Astrocyte (in vitro differentiated cells and primary cell): ENCODE results near the gene MAEA. TPM values are rescaled to one million over a fixed set of nuclear protein-coding genes. Genes with fewer than 3 reads are reported as not detected.
"Not testable (repeated sequence)": the region's sequence is repeated elsewhere in the genome, so short reads cannot be mapped to it uniquely, and the experiment has no call there.

Source experiments
- DNase-seq: peaks from one replicate; pipeline ENCODE4 v3.0.0-alpha.2; 2010; ENCODE audit warnings: low read depth
- FAIRE-seq: peaks from 2 replicates; lab custom pipeline; 2011; peaks lifted over from hg19 to GRCh38; lab: Jason Lieb, UNC
- H2AFZ ChIP-seq: 2 replicates; pipeline ENCODE4 v1.6.0; 2012; ENCODE audit warnings: low read depth, low read length, inconsistent platforms
- H3K27ac ChIP-seq: 2 replicates; pipeline ENCODE4 v1.5.1; 2011; ENCODE audit warnings: low read depth, low read length, inconsistent platforms
- H3K27me3 ChIP-seq: 2 replicates; pipeline ENCODE4 v1.6.0; 2011; ENCODE audit warnings: low read length, inconsistent platforms; ENCODE audit not compliant: insufficient read depth
- H3K36me3 ChIP-seq: 2 replicates; pipeline ENCODE4 v1.5.1; 2011; ENCODE audit warnings: low read length, inconsistent platforms; ENCODE audit not compliant: insufficient read depth
- H3K4me1 ChIP-seq: 2 replicates; pipeline ENCODE4 v1.5.1; 2011; ENCODE audit warnings: low read length, inconsistent platforms; ENCODE audit not compliant: insufficient read depth
- H3K4me2 ChIP-seq: 2 replicates; pipeline ENCODE4 v1.6.0; 2012; ENCODE audit warnings: low read length, inconsistent platforms
- H3K4me3 ChIP-seq: 2 replicates; pipeline ENCODE4 v1.5.1; 2011; ENCODE audit warnings: low read depth, mild to moderate bottlenecking, low read length, inconsistent platforms; ENCODE audit not compliant: insufficient read depth
- H3K79me2 ChIP-seq: 2 replicates; pipeline ENCODE4 v1.6.0; 2012; ENCODE audit warnings: mild to moderate bottlenecking, low read length, inconsistent platforms; ENCODE audit not compliant: insufficient read depth
- H3K9ac ChIP-seq: 2 replicates; pipeline ENCODE4 v1.6.0; 2012; ENCODE audit warnings: mild to moderate bottlenecking, low read length, inconsistent platforms
- H3K9me3 ChIP-seq: 2 replicates; pipeline ENCODE4 v1.5.1; 2012; ENCODE audit warnings: low read depth, mild to moderate bottlenecking, low read length, inconsistent platforms; ENCODE audit not compliant: insufficient read depth
- H4K20me1 ChIP-seq: 2 replicates; pipeline ENCODE4 v1.6.0; 2012; ENCODE audit warnings: low read length, inconsistent platforms; ENCODE audit not compliant: insufficient read depth
- H3K27ac Mint-ChIP-seq: one replicate; pipeline ENCODE4 v1.8.0; 2021; ENCODE audit warnings: mild to moderate bottlenecking, mixed read lengths; ENCODE audit not compliant: unreplicated experiment
- H3K27me3 Mint-ChIP-seq: one replicate; pipeline ENCODE4 v1.8.0; 2021; ENCODE audit warnings: low read depth, mixed read lengths; ENCODE audit not compliant: unreplicated experiment
- H3K36me3 Mint-ChIP-seq: one replicate; pipeline ENCODE4 v1.8.0; 2021; ENCODE audit warnings: low read depth, mixed read lengths; ENCODE audit not compliant: unreplicated experiment
- H3K4me1 Mint-ChIP-seq: one replicate; pipeline ENCODE4 v1.8.0; 2021; ENCODE audit warnings: low read depth, mixed read lengths; ENCODE audit not compliant: unreplicated experiment
- H3K4me3 Mint-ChIP-seq: one replicate; pipeline ENCODE4 v1.8.0; 2021; ENCODE audit warnings: mild to moderate bottlenecking, moderate library complexity, mixed read lengths; ENCODE audit not compliant: unreplicated experiment
- H3K9me3 Mint-ChIP-seq: one replicate; pipeline ENCODE4 v1.8.0; 2021; ENCODE audit warnings: mild to moderate bottlenecking, mixed read lengths; ENCODE audit not compliant: unreplicated experiment
- CTCF ChIP-seq: IDR thresholded peaks from 2 replicates; pipeline ENCODE4 v1.5.1; 2011; ENCODE audit warnings: low read depth, mild to moderate bottlenecking, inconsistent platforms, low read length, moderate library complexity; ENCODE audit not compliant: insufficient read depth
- EZH2 ChIP-seq: IDR thresholded peaks from 2 replicates; pipeline ENCODE4 v1.6.1; 2012; ENCODE audit warnings: mild to moderate bottlenecking, low read length, inconsistent platforms; ENCODE audit not compliant: insufficient read depth
- total RNA-seq: library from RNA; stranded (reverse); gene quantifications from 2 replicates; pipeline ENCODE4 v1.2.1, GENCODE V29; 2021

Gene MAEA
- total RNA-seq, 1 donor from 2014 or later: 79.3 TPM

GRCh38 chr4:1334579-1334895 lies 44.8 kb downstream of the MAEA start:
- Histone ChIP-seq H3K4me1 (peaks cover 3% of the 10 kb centered on the region), H2AFZ (no peak overlapping the region), H3K9ac (no peak overlapping the region), H4K20me1 (peaks cover 41% of the 10 kb centered on the region), H3K9me3 (peaks cover 2% of the 10 kb centered on the region), H3K79me2 (peaks cover 22% of the 10 kb centered on the region), H3K36me3 (peaks cover 28% of the 10 kb centered on the region), H3K4me3 (no peak overlapping the region), H3K4me2 (no peak overlapping the region), H3K27ac (no peak overlapping the region), H3K27me3 (no peaks in the 10 kb centered on the region)
- Mint-ChIP-seq H3K27me3 (no peaks in the 10 kb centered on the region), H3K36me3 (peaks cover 37% of the 10 kb centered on the region), H3K27ac (no peak overlapping the region), H3K9me3 (peaks cover 6% of the 10 kb centered on the region), H3K4me1 (peaks cover 15% of the 10 kb centered on the region), H3K4me3 (no peak overlapping the region)
- DNase-seq (no peak), FAIRE-seq (no peak)
- TF ChIP-seq EZH2 (no peak), CTCF (no peak)

- H3K4me3 Mint-ChIP-seq, H3K9ac ChIP-seq: not testable (repeated sequence)
- H3K36me3 ChIP-seq: peaks cover 33% of the 10 kb centered on the region
Observed at GRCh38 chr4:1335193-1335883, 45.6 kb downstream of the MAEA start.

GRCh38 chr4:1336088-1336491 lies 46.4 kb downstream of the MAEA start:
- Histone ChIP-seq H3K27ac (no peak overlapping the region), H3K9me3 (peaks cover 2% of the 10 kb centered on the region), H3K79me2 (peaks cover 20% of the 10 kb centered on the region), H2AFZ (no peak overlapping the region), H4K20me1 (peaks cover 39% of the 10 kb centered on the region), H3K36me3 (peaks cover 38% of the 10 kb centered on the region), H3K27me3 (no peaks in the 10 kb centered on the region), H3K4me3 (no peak overlapping the region), H3K9ac (no peak overlapping the region), H3K4me2 (no peak overlapping the region), H3K4me1 (peaks cover 3% of the 10 kb centered on the region)
- Mint-ChIP-seq H3K27ac (no peak overlapping the region), H3K9me3 (peaks cover 6% of the 10 kb centered on the region), H3K4me3 (no peak overlapping the region), H3K4me1 (peaks cover 13% of the 10 kb centered on the region), H3K27me3 (no peaks in the 10 kb centered on the region), H3K36me3 (peaks cover 43% of the 10 kb centered on the region)
- FAIRE-seq: no peak
- no peak for DNase-seq
- TF ChIP-seq CTCF (no peak), EZH2 (no peak)

More at GRCh38 chr4:1335193-1335883, 45.6 kb downstream of the MAEA start:
- H3K9me3 ChIP-seq, H3K4me1 ChIP-seq, H3K9me3 Mint-ChIP-seq, H3K27ac Mint-ChIP-seq, H3K27ac ChIP-seq, H3K4me3 ChIP-seq, H2AFZ ChIP-seq, DNase-seq, FAIRE-seq, H3K27me3 ChIP-seq, H3K4me2 ChIP-seq, H3K27me3 Mint-ChIP-seq: not testable (repeated sequence)
- peaks cover 15% of the 10 kb centered on the region for H3K4me1 Mint-ChIP-seq
- Histone ChIP-seq H3K79me2 (peaks cover 21% of the 10 kb centered on the region), H4K20me1 (peaks cover 41% of the 10 kb centered on the region)
- peaks cover 40% of the 10 kb centered on the region for H3K36me3 Mint-ChIP-seq
